SK-N-SH (cell line): ENCODE results near the gene AKR7A2.

Experiments used
- CHD2 ChIP-seq: fragments of 150-350 bp; IDR thresholded peaks from 2 replicates; pipeline ENCODE4 v1.6.1; 2018; ENCODE audit warnings: low read length; ENCODE audit not compliant: partially characterized antibody
- CTCF ChIP-seq: fragments of 200-600 bp; sonication (generic); IDR thresholded peaks from 2 replicates; pipeline ENCODE4 v1.6.1; 2017; ENCODE audit warnings: antibody characterized with exemption, mild to moderate bottlenecking, moderate library complexity
- FOXM1 ChIP-seq: IDR thresholded peaks from 2 replicates; pipeline ENCODE4 v1.4.0; 2012; ENCODE audit warnings: low read depth, mild to moderate bottlenecking
- GABPA ChIP-seq: IDR thresholded peaks from 2 replicates; pipeline ENCODE4 v1.4.0; 2012; ENCODE audit warnings: low read depth, mild to moderate bottlenecking
- JUND ChIP-seq: IDR thresholded peaks from 2 replicates; pipeline ENCODE4 v1.4.0; 2012
- MXI1 ChIP-seq: IDR thresholded peaks from 2 replicates; pipeline ENCODE4 v1.6.1; 2012; ENCODE audit warnings: mild to moderate bottlenecking, low read depth, low read length, improper control_type of control experiment
- POLR2AphosphoS5 ChIP-seq: IDR thresholded peaks from 2 replicates; pipeline ENCODE4 v1.6.1; 2012; ENCODE audit warnings: low read depth, low read length
- SIN3A ChIP-seq: IDR thresholded peaks from 2 replicates; pipeline ENCODE4 v1.6.1; 2012; ENCODE audit warnings: low read depth, mild to moderate bottlenecking, low read length, moderate library complexity, borderline replicate concordance
- TCF12 ChIP-seq: IDR thresholded peaks from 2 replicates; pipeline ENCODE4 v1.4.0; 2012
- YY1 ChIP-seq: IDR thresholded peaks from 2 replicates; pipeline ENCODE4 v1.4.0; 2012; ENCODE audit warnings: low read depth, mild to moderate bottlenecking

GRCh38 chr1:19274636-19275035 lies 37.3 kb downstream of the AKR7A2 start:
- TF ChIP-seq MXI1 (no peak), TCF12 (no peak), CTCF (no peak), JUND (no peak), SIN3A (no peak), YY1 (no peak), CHD2 (no peak), GABPA (no peak), FOXM1 (no peak), POLR2AphosphoS5 (no peak)
